Neuron (in vitro differentiated cells): ENCODE data around the gene LYRM1.
"Not testable (repeated sequence)": the region's sequence is repeated elsewhere in the genome, so short reads cannot be mapped to it uniquely, and the experiment has no call there.

ENCODE experiments used
- H2AFZ ChIP-seq: one replicate; pipeline ENCODE4 v1.6.1; 2013; ENCODE audit warnings: low read depth, mild to moderate bottlenecking, inconsistent platforms, low read length, moderate library complexity
- H3K27me3 ChIP-seq: one replicate; pipeline ENCODE4 v1.6.1; 2013; ENCODE audit warnings: low read length; ENCODE audit not compliant: insufficient read depth
- H3K36me3 ChIP-seq: one replicate; pipeline ENCODE4 v1.6.1; 2013; ENCODE audit warnings: low read length; ENCODE audit not compliant: insufficient read depth
- H3K4me1 ChIP-seq: one replicate; pipeline ENCODE4 v1.6.1; 2013; ENCODE audit warnings: low read length; ENCODE audit not compliant: insufficient read depth
- H3K4me3 ChIP-seq: 2 replicates; pipeline ENCODE4 v1.5.1; 2013; ENCODE audit warnings: mild to moderate bottlenecking, low read length, moderate library complexity
- H3K9me3 ChIP-seq: one replicate; pipeline ENCODE4 v1.6.1; 2013; ENCODE audit warnings: low read length

Gene LYRM1

DNA sequence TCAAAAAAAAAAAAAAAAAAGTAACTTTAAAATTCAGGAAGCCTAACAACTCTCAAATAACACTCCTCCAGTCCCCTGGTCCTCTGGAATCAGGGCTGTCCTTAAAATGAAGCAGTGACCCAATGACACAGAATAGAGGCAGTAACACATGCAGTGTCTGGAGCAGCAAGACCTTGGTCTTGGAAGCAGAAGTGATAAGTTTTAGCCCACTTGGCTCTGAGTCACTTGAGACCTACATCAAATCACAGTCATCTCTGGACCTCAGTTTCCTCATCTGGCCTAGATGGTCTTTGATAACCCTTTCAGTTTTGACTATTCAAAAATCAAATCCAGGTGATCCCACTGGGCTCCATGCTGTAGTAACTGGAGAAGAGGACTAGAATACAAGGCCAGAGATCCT lies 39.0 kb downstream of the LYRM1 start:
- Histone ChIP-seq H3K9me3 (no peaks in the 10 kb centered on the region), H3K36me3 (no peaks in the 10 kb centered on the region), H2AFZ (no peak overlapping the region), H3K4me1 (no peaks in the 10 kb centered on the region), H3K27me3 (no peaks in the 10 kb centered on the region), H3K4me3 (no peak overlapping the region)

DNA sequence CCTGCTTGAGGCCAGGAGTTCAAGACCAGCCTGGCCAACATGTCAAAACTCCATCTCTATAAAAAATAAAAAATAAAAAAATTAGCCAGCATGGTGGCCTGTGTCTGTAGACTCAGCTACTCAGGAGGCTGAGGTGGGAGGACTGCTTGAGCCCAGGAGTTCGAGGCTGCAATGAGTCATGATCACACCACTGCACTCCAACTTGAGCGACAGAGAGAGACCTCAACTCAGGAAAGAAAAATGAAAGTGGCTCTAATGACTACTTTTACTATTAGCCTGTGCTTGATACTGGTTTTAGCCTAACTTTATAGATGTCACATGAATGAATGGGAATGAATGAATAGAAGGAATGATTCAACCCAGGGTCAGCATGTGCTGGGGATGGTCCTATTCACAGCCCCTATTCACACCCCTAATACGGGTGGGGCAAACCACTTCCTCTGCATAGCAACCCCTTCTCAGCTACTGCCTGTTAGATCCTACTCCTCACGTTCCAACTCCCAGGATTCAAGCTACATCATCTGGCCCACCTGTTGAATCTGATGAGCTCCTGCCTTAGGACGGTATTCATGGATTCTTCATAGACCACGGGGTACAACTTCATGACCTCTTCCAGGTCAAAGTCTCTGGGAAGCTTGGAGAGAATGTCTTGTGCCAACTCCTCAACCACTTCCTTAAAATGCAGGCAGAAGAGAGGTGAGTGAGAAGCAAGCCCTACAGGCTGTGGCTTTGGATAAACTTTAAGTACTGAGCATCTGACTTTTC lies 40.5 kb downstream of the LYRM1 start:
- H3K9me3 ChIP-seq = no peaks in the 10 kb centered on the region
- H3K27me3 ChIP-seq = no peaks in the 10 kb centered on the region
- H3K4me3 ChIP-seq = no peak overlapping the region
- no peak overlapping the region for H2AFZ ChIP-seq
- H3K4me1 ChIP-seq = no peaks in the 10 kb centered on the region
- H3K36me3 ChIP-seq = no peaks in the 10 kb centered on the region

DNA sequence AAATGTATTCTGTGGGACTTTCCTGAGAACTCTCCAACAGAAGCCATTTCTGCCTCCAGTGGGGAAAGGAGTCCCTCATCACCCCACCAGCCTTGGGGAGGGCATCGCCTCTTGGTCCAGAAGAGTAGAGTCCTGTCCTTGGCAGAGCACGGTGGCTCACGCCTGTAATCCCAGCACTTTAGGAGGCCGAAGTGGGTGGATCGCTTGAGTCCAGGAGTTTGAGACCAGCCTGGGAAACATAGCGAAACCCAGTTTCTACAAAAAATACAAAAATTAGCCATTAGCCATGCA lies 41.0 kb downstream of the LYRM1 start:
- Histone ChIP-seq H3K4me3 (no peak overlapping the region), H3K27me3 (no peaks in the 10 kb centered on the region)

DNA sequence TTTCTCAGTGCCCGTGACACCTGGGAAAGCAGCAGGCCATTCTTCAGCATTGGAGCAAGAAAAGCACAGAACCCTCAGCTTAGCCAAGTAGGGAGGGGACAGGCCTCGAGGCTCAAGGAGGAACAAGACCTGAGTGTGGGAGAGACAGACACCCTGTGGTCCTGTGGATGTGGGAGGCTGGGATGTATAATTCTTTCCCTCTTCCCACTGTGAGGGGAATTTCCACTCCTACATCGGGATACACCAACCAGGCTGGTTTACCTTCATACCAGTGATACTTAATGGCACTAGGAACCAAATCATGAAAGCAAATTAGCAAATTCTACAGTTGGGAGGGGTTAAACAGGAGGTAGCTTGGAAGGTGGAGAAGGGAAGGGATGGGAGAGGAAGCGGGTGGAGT lies 41.7 kb downstream of the LYRM1 start:
- Histone ChIP-seq H3K9me3 (no peaks in the 10 kb centered on the region), H3K4me3 (no peak overlapping the region), H3K4me1 (no peaks in the 10 kb centered on the region), H2AFZ (no peak overlapping the region), H3K27me3 (no peaks in the 10 kb centered on the region), H3K36me3 (no peaks in the 10 kb centered on the region)

More for the DNA sequence above, 41.0 kb downstream of the LYRM1 start:
- Histone ChIP-seq H3K4me1 (no peaks in the 10 kb centered on the region), H3K9me3 (no peaks in the 10 kb centered on the region), H3K36me3 (no peaks in the 10 kb centered on the region), H2AFZ (no peak overlapping the region)

DNA sequence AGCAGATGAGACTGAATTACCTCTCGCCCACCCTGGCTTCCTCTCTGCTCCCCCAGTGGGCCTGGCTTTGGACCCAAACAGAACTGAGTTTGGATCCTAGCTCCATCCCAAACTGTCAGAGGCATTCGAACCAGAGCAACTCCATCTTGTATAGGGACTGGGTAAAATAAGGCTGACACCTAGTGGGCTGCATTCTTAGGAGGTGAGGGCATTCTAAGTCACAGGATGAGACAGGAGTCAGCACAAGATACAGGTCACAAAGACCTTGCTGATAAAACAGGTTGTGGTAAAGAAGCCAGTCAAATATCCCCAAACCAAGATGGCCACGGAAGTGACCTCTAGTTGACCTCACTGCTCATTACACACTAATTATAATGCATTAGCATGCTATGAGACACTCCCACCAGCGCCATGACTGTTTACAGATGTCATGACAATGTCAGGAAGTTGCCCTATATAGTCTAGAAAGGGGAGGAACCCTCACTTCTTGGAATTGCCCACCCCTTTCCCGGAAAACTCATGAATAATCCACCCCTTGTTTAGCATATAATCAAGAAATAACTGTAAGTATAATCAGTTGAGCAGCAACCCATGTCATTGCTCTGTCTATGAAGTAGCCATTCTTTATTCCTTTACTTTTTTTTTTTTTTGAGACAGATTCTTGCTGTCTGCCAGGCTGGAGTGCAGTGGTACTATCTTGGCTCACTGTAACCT lies 44.4 kb downstream of the LYRM1 start:
- H3K4me3 ChIP-seq = no peak overlapping the region
- no peaks in the 10 kb centered on the region for H3K36me3 ChIP-seq
- H3K4me1 ChIP-seq = no peaks in the 10 kb centered on the region
- no peak overlapping the region for H2AFZ ChIP-seq
- H3K27me3 ChIP-seq = no peaks in the 10 kb centered on the region
- no peaks in the 10 kb centered on the region for H3K9me3 ChIP-seq

DNA sequence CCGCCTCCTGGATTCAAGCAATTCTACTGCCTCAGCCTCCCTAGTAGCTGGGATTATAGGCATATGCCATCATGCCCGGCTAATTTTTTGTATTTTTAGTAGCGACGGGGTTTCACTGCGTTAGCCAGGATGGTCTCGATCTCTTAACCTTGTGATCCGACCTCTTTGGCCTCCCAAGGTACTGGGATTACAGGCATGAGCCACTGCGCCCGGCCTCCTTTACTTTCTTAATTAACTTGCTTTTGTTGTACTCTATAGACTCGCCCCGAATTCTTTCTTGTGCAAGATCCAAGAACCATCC lies 45.0 kb downstream of the LYRM1 start:
- not testable (repeated sequence) for H3K4me3 ChIP-seq, H2AFZ ChIP-seq

DNA sequence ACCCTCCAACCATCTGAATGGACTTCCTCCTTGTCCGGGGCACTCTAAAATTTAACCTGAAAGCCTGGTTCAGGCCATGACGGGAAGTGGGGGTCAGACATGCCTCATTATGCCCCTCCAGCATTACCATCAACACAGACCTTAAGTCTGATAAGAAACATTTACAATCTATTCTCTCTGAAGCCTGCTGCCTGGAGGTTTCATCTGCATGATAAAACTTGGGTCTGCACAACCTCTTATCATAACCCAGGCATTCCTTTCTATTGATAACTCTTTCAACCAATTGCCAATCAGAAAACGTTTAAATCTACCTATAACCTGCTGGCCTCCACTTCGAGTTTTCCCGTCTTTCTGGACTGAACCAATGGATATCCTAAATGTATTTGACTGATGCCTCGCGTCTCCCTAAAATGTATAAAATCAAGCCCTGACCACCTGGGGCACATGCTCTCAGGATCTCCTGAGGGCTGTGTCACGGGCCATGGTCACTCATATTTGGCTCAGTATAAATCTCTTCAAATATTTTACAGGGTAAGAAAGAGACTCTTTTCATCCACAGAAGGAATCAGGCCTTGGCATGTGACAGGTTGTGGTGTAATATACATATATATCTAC lies 45.6 kb downstream of the LYRM1 start:
- no peaks in the 10 kb centered on the region for H3K4me1 ChIP-seq
- no peaks in the 10 kb centered on the region for H3K36me3 ChIP-seq
- H3K9me3 ChIP-seq = no peaks in the 10 kb centered on the region
- H3K4me3 ChIP-seq = no peak overlapping the region
- no peaks in the 10 kb centered on the region for H3K27me3 ChIP-seq
- no peak overlapping the region for H2AFZ ChIP-seq

More for the DNA sequence above, 45.0 kb downstream of the LYRM1 start:
- H3K36me3 ChIP-seq, H3K4me1 ChIP-seq, H3K9me3 ChIP-seq, H3K27me3 ChIP-seq: not testable (repeated sequence)

DNA sequence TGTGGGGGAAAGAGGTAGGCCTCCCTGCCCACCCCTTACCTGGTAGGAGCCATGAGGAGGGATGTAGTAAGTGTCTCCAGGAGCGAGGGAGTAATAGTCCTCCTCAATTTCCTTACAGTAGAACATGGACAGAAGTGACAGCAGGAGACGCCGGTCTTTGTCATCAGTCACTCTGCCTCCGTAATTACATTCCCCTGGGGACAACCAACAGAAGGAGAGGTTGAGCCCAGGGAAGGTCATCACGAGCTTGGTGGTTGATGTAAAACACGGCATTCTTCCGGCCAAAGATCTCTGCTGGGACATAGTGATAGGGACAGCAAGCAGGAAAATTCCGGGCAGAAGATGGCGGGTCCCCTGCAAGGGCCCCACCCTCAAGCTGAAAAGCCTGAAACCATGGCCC lies 47.9 kb downstream of the LYRM1 start:
- Histone ChIP-seq H3K27me3 (no peaks in the 10 kb centered on the region), H3K4me3 (no peak overlapping the region)

DNA sequence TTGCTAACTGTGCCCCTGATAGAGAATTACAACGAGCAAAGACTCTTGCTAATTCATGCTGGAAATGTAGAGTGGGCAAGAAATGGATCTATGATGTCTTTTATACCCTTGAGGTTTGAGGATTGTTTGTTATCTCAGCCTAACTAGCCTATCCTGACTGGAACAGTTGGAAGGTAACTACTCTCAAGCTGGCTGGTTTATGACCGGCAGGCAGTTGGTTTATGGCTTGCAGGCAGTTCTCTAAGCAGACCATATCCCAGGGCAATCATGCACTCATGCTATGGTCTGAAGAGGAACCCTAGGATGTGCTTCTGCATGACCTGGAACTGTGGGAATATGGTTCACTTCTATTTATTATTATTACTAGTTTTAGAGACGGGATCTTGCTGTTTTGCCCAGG lies 49.1 kb downstream of the LYRM1 start:
- Histone ChIP-seq H2AFZ (no peak overlapping the region), H3K27me3 (no peaks in the 10 kb centered on the region), H3K9me3 (no peaks in the 10 kb centered on the region), H3K4me1 (no peaks in the 10 kb centered on the region), H3K36me3 (no peaks in the 10 kb centered on the region), H3K4me3 (no peak overlapping the region)

More for the DNA sequence above, 47.9 kb downstream of the LYRM1 start:
- no peaks in the 10 kb centered on the region for H3K36me3 ChIP-seq
- no peaks in the 10 kb centered on the region for H3K9me3 ChIP-seq
- no peak overlapping the region for H2AFZ ChIP-seq
- H3K4me1 ChIP-seq = no peaks in the 10 kb centered on the region

DNA sequence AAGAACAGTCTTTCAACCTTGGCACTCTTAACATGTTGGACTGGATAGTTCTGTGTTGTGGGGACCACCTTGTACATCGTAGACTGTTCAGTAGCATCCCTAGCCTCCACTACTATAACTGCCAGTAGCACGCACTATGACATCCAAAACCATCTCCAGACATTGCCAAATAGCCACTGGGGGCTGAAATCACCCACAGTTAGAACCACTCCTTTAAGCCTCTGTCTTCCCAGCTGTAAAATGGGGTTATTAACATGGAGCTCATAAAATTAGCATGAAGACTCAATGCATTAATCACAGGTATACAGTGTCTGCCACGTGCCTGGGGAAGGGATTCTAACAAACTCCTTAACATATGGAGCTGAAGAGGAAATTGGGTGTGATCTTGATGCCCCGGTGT lies 49.7 kb downstream of the LYRM1 start:
- no peaks in the 10 kb centered on the region for H3K4me1 ChIP-seq
- H3K4me3 ChIP-seq = no peak overlapping the region
- no peaks in the 10 kb centered on the region for H3K9me3 ChIP-seq
- H3K27me3 ChIP-seq = no peaks in the 10 kb centered on the region
- no peak overlapping the region for H2AFZ ChIP-seq
- no peaks in the 10 kb centered on the region for H3K36me3 ChIP-seq

DNA sequence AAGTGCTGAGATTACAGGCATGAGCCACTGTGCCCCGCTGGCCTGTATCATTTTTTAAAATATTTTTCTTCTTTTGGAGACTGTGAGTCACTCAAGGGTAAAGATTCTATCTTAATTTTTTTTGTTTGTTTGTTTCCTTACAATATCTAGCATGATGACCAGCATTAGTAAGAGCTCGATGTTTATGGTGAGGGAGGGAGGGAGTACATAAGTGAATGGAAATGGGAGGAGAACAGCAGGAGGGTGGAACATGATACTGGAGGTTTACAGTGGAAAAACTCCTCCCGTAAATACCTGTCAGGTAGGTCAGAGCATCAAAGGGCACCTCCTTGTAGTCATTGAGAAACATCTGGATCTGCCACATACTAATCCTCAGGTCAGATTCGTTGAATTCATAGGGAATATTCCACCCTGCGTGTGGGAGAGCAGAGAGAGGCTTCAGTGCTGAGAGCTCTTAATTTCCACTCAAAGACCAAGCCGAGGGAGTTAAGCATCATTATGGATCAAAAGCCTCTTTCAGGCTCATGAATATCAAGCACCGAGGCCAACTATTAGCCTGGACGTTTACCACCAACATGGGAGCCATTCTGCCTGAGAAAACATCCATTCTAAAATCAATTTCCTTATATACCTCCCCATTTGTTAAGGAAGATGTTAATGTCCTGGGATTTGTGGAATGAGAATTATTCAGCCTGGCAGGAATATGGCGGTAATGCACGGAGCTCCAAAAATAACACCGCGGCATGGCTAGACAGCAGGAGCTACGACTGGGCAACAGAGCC lies 51.8 kb downstream of the LYRM1 start:
- Histone ChIP-seq H3K4me1 (no peaks in the 10 kb centered on the region), H3K4me3 (no peak overlapping the region), H3K36me3 (no peaks in the 10 kb centered on the region), H3K27me3 (no peaks in the 10 kb centered on the region), H2AFZ (no peak overlapping the region), H3K9me3 (no peaks in the 10 kb centered on the region)

DNA sequence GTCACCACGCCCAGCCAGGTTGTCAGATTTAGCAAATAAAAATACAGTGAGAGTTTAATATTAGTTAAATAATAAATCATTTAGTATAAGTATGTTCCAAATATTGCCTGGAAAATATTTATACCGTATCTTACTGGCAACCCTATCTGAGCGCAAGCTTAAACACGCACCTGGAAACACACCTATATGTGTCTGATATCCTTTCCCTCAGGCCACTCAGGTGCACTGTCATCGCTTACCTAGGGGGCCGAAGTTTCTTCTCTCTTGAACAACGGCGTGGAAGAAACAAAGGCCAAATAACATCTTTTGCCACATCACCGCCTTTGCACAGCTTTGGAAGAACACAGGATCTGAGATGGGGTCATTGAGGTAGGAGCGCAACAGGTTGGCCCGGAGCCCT lies 54.0 kb downstream of the LYRM1 start:
- no peaks in the 10 kb centered on the region for H3K9me3 ChIP-seq
- no peak overlapping the region for H2AFZ ChIP-seq
- no peaks in the 10 kb centered on the region for H3K36me3 ChIP-seq
- no peak overlapping the region for H3K4me3 ChIP-seq
- no peaks in the 10 kb centered on the region for H3K4me1 ChIP-seq
- no peaks in the 10 kb centered on the region for H3K27me3 ChIP-seq

DNA sequence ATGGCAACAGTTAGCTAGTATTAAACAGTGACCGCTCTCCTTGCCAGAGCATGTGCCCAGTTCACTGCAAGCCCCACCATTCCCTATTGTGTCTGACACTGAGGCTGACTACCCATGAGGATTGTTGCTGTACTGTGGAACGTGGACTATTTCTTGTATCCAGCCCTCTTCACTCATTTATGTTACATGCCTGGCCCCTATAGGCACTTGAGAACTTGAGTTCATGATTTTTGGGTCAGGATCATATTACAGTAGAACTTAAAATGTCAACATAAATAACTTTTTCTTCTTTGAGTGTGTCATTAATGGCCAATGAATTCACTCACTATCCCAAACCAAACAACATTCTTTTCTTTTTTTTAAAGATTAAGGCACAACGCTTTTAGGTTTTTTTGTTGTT lies 55.7 kb downstream of the LYRM1 start:
- H3K4me1 ChIP-seq = no peaks in the 10 kb centered on the region
- no peak overlapping the region for H3K4me3 ChIP-seq
- H3K36me3 ChIP-seq = no peaks in the 10 kb centered on the region
- H3K9me3 ChIP-seq = no peaks in the 10 kb centered on the region
- H2AFZ ChIP-seq = no peak overlapping the region
- no peaks in the 10 kb centered on the region for H3K27me3 ChIP-seq
